IMR-90 (cell line): ENCODE data around the gene RPS23. TPM values are rescaled to one million over a fixed set of nuclear protein-coding genes. Genes with fewer than 3 reads are reported as not detected.

Experiments
- ATAC-seq: fragments of 200-7000 bp; cut with Tn5 transposase; 2 replicates; pipeline ENCODE4 v1.9.1; 2020; ENCODE audit warnings: low read depth, mild to moderate bottlenecking, moderate library complexity
- BruUV-seq: library from RNA; stranded (reverse); fragments of 400-500 nt; replicated peaks from 2 replicates; lab custom pipeline; 2021; lab: Mats Ljungman, UMichigan
- CTCF ChIA-PET: fragments of 300-600 bp; formaldehyde crosslinking; extraction: SDS; loops from one replicate; lab custom pipeline; 2021; ENCODE audit warnings: antibody characterized with exemption; lab: Yijun Ruan, JAX
- POLR2A ChIA-PET: fragments of 300-600 bp; sonication (Branson Sonifier 250); formaldehyde crosslinking; loops from one replicate; lab custom pipeline; 2022; ENCODE audit warnings: antibody characterized with exemption; ENCODE audit not compliant: unreplicated experiment; lab: Charles Lee
- DNase-seq: peaks from one replicate; pipeline ENCODE4 v3.0.0; 2013
- H2AFZ ChIP-seq: replicated peaks from 2 replicates; pipeline ENCODE3; 2013; ENCODE audit warnings: low read length, mild to moderate bottlenecking; ENCODE audit not compliant: poor library complexity
- H2AK5ac ChIP-seq: 2 replicates; pipeline ENCODE4 v1.6.1; 2013; ENCODE audit warnings: low read depth, low read length, inconsistent platforms
- H2AK9ac ChIP-seq: replicated peaks from 2 replicates; pipeline ENCODE3; 2013; ENCODE audit warnings: mild to moderate bottlenecking, low read depth, low read length, moderate library complexity; ENCODE audit not compliant: poor library complexity
- H2BK120ac ChIP-seq: 2 replicates; pipeline ENCODE4 v1.6.1; 2013; ENCODE audit warnings: low read depth, low read length, inconsistent platforms
- H2BK15ac ChIP-seq: 3 replicates; pipeline ENCODE4 v1.6.1; 2013; ENCODE audit warnings: low read depth, low read length, inconsistent platforms
- H2BK20ac ChIP-seq: 2 replicates; pipeline ENCODE4 v1.6.1; 2013; ENCODE audit warnings: low read depth, mild to moderate bottlenecking, inconsistent platforms, low read length, moderate library complexity
- H2BK5ac ChIP-seq: 2 replicates; pipeline ENCODE4 v1.6.1; 2013; ENCODE audit warnings: mild to moderate bottlenecking, low read depth, low read length, inconsistent platforms; ENCODE audit not compliant: poor library complexity, severe bottlenecking
- H3K14ac ChIP-seq: replicated peaks from 2 replicates; pipeline ENCODE4 v1.6.1; 2013; ENCODE audit warnings: low read depth, low read length, inconsistent platforms
- H3K18ac ChIP-seq: 2 replicates; pipeline ENCODE4 v1.6.1; 2013; ENCODE audit warnings: low read depth, low read length, control low read depth
- H3K23ac ChIP-seq: 2 replicates; pipeline ENCODE4 v1.6.1; 2013; ENCODE audit warnings: low read depth, low read length, inconsistent platforms
- H3K27ac ChIP-seq: 2 replicates; pipeline ENCODE4 v1.5.1; 2013; ENCODE audit warnings: mild to moderate bottlenecking, control low read depth, low read length; ENCODE audit not compliant: insufficient read depth
- H3K27me3 ChIP-seq: 2 replicates; pipeline ENCODE4 v1.6.1; 2013; ENCODE audit warnings: low read length; ENCODE audit not compliant: control insufficient read depth, insufficient read depth
- H3K36me3 ChIP-seq: 2 replicates; pipeline ENCODE4 v1.6.1; 2013; ENCODE audit warnings: low read length, mixed read lengths; ENCODE audit not compliant: control insufficient read depth, insufficient read depth
- H3K4ac ChIP-seq: 2 replicates; pipeline ENCODE4 v1.6.1; 2013; ENCODE audit warnings: low read depth, low read length, inconsistent platforms
- H3K4me1 ChIP-seq: 2 replicates; pipeline ENCODE4 v1.6.1; 2013; ENCODE audit warnings: low read length, mixed read lengths; ENCODE audit not compliant: control insufficient read depth, insufficient read depth
- H3K4me2 ChIP-seq: 2 replicates; pipeline ENCODE4 v1.6.1; 2013; ENCODE audit warnings: low read depth, mild to moderate bottlenecking, control low read depth, low read length, moderate library complexity
- H3K4me3 ChIP-seq: 2 replicates; pipeline ENCODE4 v1.5.1; 2013; ENCODE audit warnings: low read depth, mild to moderate bottlenecking, control low read depth, low read length, moderate library complexity; ENCODE audit not compliant: insufficient read depth
- H3K56ac ChIP-seq: 2 replicates; pipeline ENCODE4 v1.6.1; 2013; ENCODE audit warnings: low read length, inconsistent platforms; ENCODE audit not compliant: insufficient read depth; ENCODE audit errors: extremely low read depth
- H3K79me1 ChIP-seq, 2 experiments: 2 replicates each; pipeline ENCODE4 v1.6.1; 2013; ENCODE audit warnings: low read length in 2 of 2, inconsistent platforms in 1 of 2, low read depth in 1 of 2
- H3K9ac ChIP-seq: 2 replicates; pipeline ENCODE4 v1.6.1; 2013; ENCODE audit warnings: low read depth, low read length, control low read depth
- H3K9me1 ChIP-seq: 2 replicates; pipeline ENCODE4 v1.6.1; 2013; ENCODE audit warnings: low read length, inconsistent platforms; ENCODE audit not compliant: insufficient read depth
- H3K9me3 ChIP-seq: 2 replicates; pipeline ENCODE4 v1.6.1; 2013; ENCODE audit warnings: low read length; ENCODE audit not compliant: control insufficient read depth, insufficient read depth
- H4K20me1 ChIP-seq: 2 replicates; pipeline ENCODE4 v1.6.1; 2013; ENCODE audit warnings: low read length, inconsistent platforms; ENCODE audit not compliant: insufficient read depth
- H4K5ac ChIP-seq: 2 replicates; pipeline ENCODE4 v1.6.1; 2013; ENCODE audit warnings: mild to moderate bottlenecking, low read depth, low read length, control low read depth
- H4K8ac ChIP-seq, 2 experiments: 2 replicates each; pipeline ENCODE4 v1.6.1; 2013; ENCODE audit warnings: low read depth in 2 of 2, low read length in 2 of 2, control low read depth in 1 of 2, inconsistent platforms in 1 of 2
- H4K91ac ChIP-seq: 2 replicates; pipeline ENCODE4 v1.6.1; 2013; ENCODE audit warnings: low read depth, low read length, inconsistent platforms; ENCODE audit not compliant: insufficient read depth
- CEBPB ChIP-seq: IDR thresholded peaks from 2 replicates; pipeline ENCODE4 v1.6.1; 2012; ENCODE audit warnings: low read depth, low read length, improper control_type of control experiment
- CTCF ChIP-seq: conservative IDR thresholded peaks from 2 replicates; pipeline ENCODE4 v1.5.1; 2012; ENCODE audit warnings: mild to moderate bottlenecking, low read depth, low read length, improper control_type of control experiment
- NFE2L2 ChIP-seq: fragments of 150-350 bp; IDR thresholded peaks from 2 replicates; pipeline ENCODE4 v1.6.1; 2016; ENCODE audit warnings: low read depth, mild to moderate bottlenecking, low read length
- POLR2A ChIP-seq: IDR thresholded peaks from 2 replicates; pipeline ENCODE4 v1.6.1; 2012; ENCODE audit warnings: mild to moderate bottlenecking, low read depth, low read length
- RAD21 ChIP-seq: IDR thresholded peaks from 2 replicates; pipeline ENCODE4 v1.6.1; 2012; ENCODE audit warnings: low read length, improper control_type of control experiment
- RFX5 ChIP-seq: IDR thresholded peaks from 2 replicates; pipeline ENCODE4 v1.8.0; 2012; ENCODE audit warnings: low read depth, mild to moderate bottlenecking, low read length, moderate library complexity
- SMC3 ChIP-seq: fragments of 150-350 bp; IDR thresholded peaks from 2 replicates; pipeline ENCODE4 v1.6.1; 2016; ENCODE audit warnings: low read depth, mild to moderate bottlenecking, antibody characterized with exemption, low read length, moderate library complexity
- WGBS, 2 experiments: methylation state at CpG; one replicate each; pipeline versions ENCODE4 v1.1.5 to v1.1.7; 2013; ENCODE audit warnings: missing lambda C conversion rate in 2 of 2; ENCODE audit not compliant: insufficient read length in 1 of 2; ENCODE audit errors: extremely low coverage in 2 of 2; 5-methylcytosine and 5-hydroxymethylcytosine counted together
- dilution Hi-C: fragments of 300-500 bp; cut with HindIII; formaldehyde crosslinking; loops from one replicate; pipeline ENCODE4 v1.14.3; 2018; ENCODE audit warnings: low sequenced_read_pairs; ENCODE audit not compliant: unreplicated experiment
- in situ Hi-C: fragments of 300-500 bp; cut with MboI; formaldehyde crosslinking; loops from 3 replicates; pipeline ENCODE4 v1.14.3; 2019; ENCODE audit warnings: low sequenced_read_pairs, inconsistent platforms, mixed read lengths
- intact Hi-C: fragments of 100-400 bp; cut with micrococcal nuclease; formaldehyde crosslinking; loops from 2 replicates; pipeline ENCODE4 v1.10.0; 2022
- polyA plus RNA-seq, 3 experiments: library from polyadenylated mRNA; depleted of rRNA; stranded (reverse); fragments of >200 nt; gene quantifications; 2 replicates each; pipeline ENCODE4 v1.2.3, GENCODE V29; 2012; ENCODE audit warnings: low replicate concordance in 1 of 3
- total RNA-seq: library from RNA; depleted of rRNA; stranded (reverse); fragments of >200 nt; gene quantifications from 2 replicates; pipeline ENCODE4 v1.2.3, GENCODE V29; 2012

Gene RPS23
- total and polyA plus RNA-seq, 2 of the 4 experiments (the other 2 are of a cell fraction) = 3,186 to 3,318 TPM

GRCh38 chr5:82312373-82312856 is 34.3 kb upstream of the RPS23 start:
- Histone ChIP-seq H4K20me1 (no peaks in the 10 kb centered on the region), H2AK5ac (no peak overlapping the region), H3K4ac (peak overlapping the region; percentile 35; the same call in 1 of the 2 replicates), H2AK9ac (peak overlapping the region; percentile 12), H3K14ac (no peak overlapping the region), H3K4me2 (no peak overlapping the region), H2BK120ac (no peak overlapping the region), H4K5ac (no peak overlapping the region), H2BK15ac (no peak overlapping the region), H4K91ac (no peak overlapping the region), H2AFZ (peak overlapping the region; percentile 62), H3K56ac (no peak overlapping the region), H3K9me3 (no peaks in the 10 kb centered on the region), H3K36me3 (no peaks in the 10 kb centered on the region), H3K4me3 (no peak overlapping the region), H3K4me1 (peaks cover 6% of the 10 kb centered on the region; the same call in 1 of the 2 replicates), H3K27ac (no peak overlapping the region), H3K23ac (no peak overlapping the region), H3K18ac (no peak overlapping the region), H2BK5ac (no peak overlapping the region), H3K9me1 (no peaks in the 10 kb centered on the region), H3K9ac (no peak overlapping the region), H4K8ac (no peak overlapping the region), H2BK20ac (no peak overlapping the region), H3K79me1 (no peaks in the 10 kb centered on the region), H3K27me3 (no peaks in the 10 kb centered on the region)
- dilution Hi-C loops = no loop called here
- no TSS peak for BruUV-seq
- WGBS, 2 experiments = no CpG with 5 or more reads among the region's 17 CpGs
- TF ChIP-seq RAD21 = peak; percentile 98
- TF ChIP-seq CEBPB = peak; percentile 68; the same call in 1 of the 2 replicates
- TF ChIP-seq NFE2L2 = no peak
- TF ChIP-seq SMC3 = peak; percentile 80
- TF ChIP-seq CTCF = peak; percentile 98
- no peak for TF ChIP-seq RFX5
- peak; percentile 26; the same call in 1 of the 2 replicates for TF ChIP-seq POLR2A
- intact Hi-C loops = loop anchor here (1.0 to 5.0 kb wide), 5 partner anchors 38 to 1250 kb away; no protein-coding TSS in a partner anchor
- in situ Hi-C loops = loop anchor here (10.0 kb wide), 1 partner anchor 1162 kb away; the partner anchor contains the start of gene VCAN
- peak; percentile 83 for DNase-seq
- ChIA-PET POLR2A (no interaction called here), CTCF (interaction anchor here (0.7 to 1.5 kb wide), 6 partner anchors 17 to 37 kb away, joined by 3 to 9 read pairs (median 4); no protein-coding TSS in a partner anchor)
- ATAC-seq = peak; percentile 85
